ENCODE results near the gene BTN1A1.

BTN1A1 gene

GRCh38 chr6:26532699-26533531 lies 32.8 kb downstream of the BTN1A1 start:
- TF ChIP-seq RARB (CRISPR knock-in tag; IDR thresholded peaks at IDR 0.05) (no peak), OSR1 (CRISPR knock-in tag; IDR thresholded peaks at IDR 0.05) (no peak), ISL1 (CRISPR knock-in tag; IDR thresholded peaks at IDR 0.05) (peak; percentile 56), ZC3H10 (CRISPR knock-in tag; IDR thresholded peaks at IDR 0.05) (peak; percentile 18; the same call in 1 of the 2 replicates), POU6F1 (CRISPR knock-in tag; IDR thresholded peaks at IDR 0.05; ENCODE audit: borderline replicate concordance, low read depth) (no peak), CREB5 (CRISPR knock-in tag; IDR thresholded peaks at IDR 0.05; ENCODE audit: low read depth) (no peak), CSRNP3 (CRISPR knock-in tag; IDR thresholded peaks at IDR 0.05) (0 out of 2 replicates have a peak, but pooled peaks have one; percentile 30), ZFP30 (CRISPR knock-in tag; IDR thresholded peaks at IDR 0.05) (no peak), ESRRG (CRISPR knock-in tag; IDR thresholded peaks at IDR 0.05) (no peak), PPARA (CRISPR knock-in tag; IDR thresholded peaks at IDR 0.05; ENCODE audit: borderline replicate concordance) (no peak)
- peak; percentile 64 for ATAC-seq

GRCh38 chr6:26533532-26533931 lies 33.4 kb downstream of the BTN1A1 start:
- ATAC-seq, result no peak
- TF ChIP-seq PPARA (CRISPR knock-in tag; IDR thresholded peaks at IDR 0.05; ENCODE audit: borderline replicate concordance), result no peak
- TF ChIP-seq ZNF8 (CRISPR knock-in tag; IDR thresholded peaks at IDR 0.05), result no peak
- no peak for TF ChIP-seq ISL1 (CRISPR knock-in tag; IDR thresholded peaks at IDR 0.05)

- ATAC-seq, result no peak
- TF ChIP-seq PPARA (CRISPR knock-in tag; IDR thresholded peaks at IDR 0.05; ENCODE audit: borderline replicate concordance), result no peak
- TF ChIP-seq CSDC2 (CRISPR knock-in tag; IDR thresholded peaks at IDR 0.05), result no peak
- no peak for TF ChIP-seq RARB (CRISPR knock-in tag; IDR thresholded peaks at IDR 0.05)
- no peak for TF ChIP-seq PATZ1 (CRISPR knock-in tag; IDR thresholded peaks at IDR 0.05; ENCODE audit: borderline replicate concordance)
- TF ChIP-seq ZFP30 (CRISPR knock-in tag; IDR thresholded peaks at IDR 0.05), result no peak
- no peak for TF ChIP-seq BACH2 (CRISPR knock-in tag; IDR thresholded peaks at IDR 0.05; ENCODE audit: borderline replicate concordance)
- no peak for TF ChIP-seq TSHZ2 (CRISPR knock-in tag; IDR thresholded peaks at IDR 0.05)
- TF ChIP-seq OSR1 (CRISPR knock-in tag; IDR thresholded peaks at IDR 0.05), result no peak
- TF ChIP-seq SNAI2 (CRISPR knock-in tag; IDR thresholded peaks at IDR 0.05), result no peak
- no peak for TF ChIP-seq TOX (CRISPR knock-in tag; IDR thresholded peaks at IDR 0.05; ENCODE audit: borderline replicate concordance)
- TF ChIP-seq ZNF8 (CRISPR knock-in tag; IDR thresholded peaks at IDR 0.05), result no peak
- no peak for TF ChIP-seq POU6F1 (CRISPR knock-in tag; IDR thresholded peaks at IDR 0.05; ENCODE audit: borderline replicate concordance, low read depth)
- TF ChIP-seq ZC3H10 (CRISPR knock-in tag; IDR thresholded peaks at IDR 0.05), result no peak
- TF ChIP-seq GLIS3 (CRISPR knock-in tag; IDR thresholded peaks at IDR 0.05), result no peak
- TF ChIP-seq ARNTL (CRISPR knock-in tag; IDR thresholded peaks at IDR 0.05; ENCODE audit: borderline replicate concordance, low read depth), result no peak
- TF ChIP-seq CREB5 (CRISPR knock-in tag; IDR thresholded peaks at IDR 0.05; ENCODE audit: low read depth), result no peak
- TF ChIP-seq ZNF565 (CRISPR knock-in tag; conservative IDR thresholded peaks at IDR 0.05; ENCODE audit: low read depth), result no peak
- no peak for TF ChIP-seq ISL1 (CRISPR knock-in tag; IDR thresholded peaks at IDR 0.05)
These were observed 34.8 kb downstream of the BTN1A1 start for GRCh38 chr6:26534681-26535465.
